ENCODE data around the gene ANKRD34B. TPM values are rescaled to one million over a fixed set of nuclear protein-coding genes. Genes with fewer than 3 reads are reported as not detected.

Gene ANKRD34B
- total RNA-seq, 1 experiment from 2014 or later: not detected

DNA sequence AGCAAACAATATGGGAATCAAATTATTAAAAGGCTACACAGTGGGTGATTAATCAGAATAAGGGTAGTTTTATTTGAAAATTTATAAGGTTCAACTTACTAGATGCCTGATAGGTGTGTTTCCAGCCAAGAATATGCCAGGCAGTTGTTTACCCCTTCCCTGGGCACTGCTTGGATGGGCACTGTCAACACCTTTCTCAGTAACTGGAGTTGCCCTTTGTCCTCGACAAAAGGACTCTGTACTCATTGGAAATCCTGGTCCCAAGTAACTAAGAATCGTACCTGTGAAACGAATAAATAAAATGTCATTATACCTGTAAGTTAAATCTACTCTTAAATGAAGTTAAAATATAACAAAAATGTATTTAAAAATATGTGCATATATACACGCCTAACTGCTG lies 15.0 kb downstream of the ANKRD34B start:
- H3K9ac ChIP-seq (ENCODE audit: low read length): no peak overlapping the region
- no peak overlapping the region for H3K4me2 ChIP-seq (ENCODE audit: low read length)
- ATAC-seq: no peak
- no peaks in the 10 kb centered on the region for H3K27me3 ChIP-seq (ENCODE audit: insufficient read depth, low read length)
- ChIA-PET RAD21 (ENCODE audit: low non-redundant PET in 1 of 2, low total read pairs in 2 of 2, uncharacterized antibody in 2 of 2, unreplicated experiment in 2 of 2) (no interaction called here), CTCF (no interaction called here), POLR2A (no interaction called here)
- H3K27ac ChIP-seq (ENCODE audit: low read depth, low read length): no peak overlapping the region
- H3K36me3 ChIP-seq (ENCODE audit: control insufficient read depth in 1 of 2, insufficient read depth in 2 of 2, low read length in 2 of 2): no peaks in the 10 kb centered on the region
- no peaks in the 10 kb centered on the region for H4K20me1 ChIP-seq (ENCODE audit: insufficient read depth)
- no peak for DNase-seq (ENCODE audit: low read depth, low spot score)
- TF ChIP-seq FOSL1 (IDR thresholded peaks at IDR 0.05; ENCODE audit: low read depth): no peak
- TF ChIP-seq EZH2phosphoT487 (IDR thresholded peaks at IDR 0.05; ENCODE audit: borderline replicate concordance): no peak
- no peak for TF ChIP-seq TCF7L2 (IDR thresholded peaks at IDR 0.05; ENCODE audit: borderline replicate concordance, extremely low read depth, insufficient read depth, insufficient read length)
- TF ChIP-seq, protein P1, sequence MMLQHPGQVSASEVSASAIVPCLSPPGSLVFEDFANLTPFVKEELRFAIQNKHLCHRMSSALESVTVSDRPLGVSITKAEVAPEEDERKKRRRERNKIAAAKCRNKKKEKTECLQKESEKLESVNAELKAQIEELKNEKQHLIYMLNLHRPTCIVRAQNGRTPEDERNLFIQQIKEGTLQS (IDR thresholded peaks at IDR 0.05): no peak
- H3K9me3 ChIP-seq (ENCODE audit: control insufficient read depth in 1 of 2, insufficient read depth in 1 of 2, low read depth in 1 of 2, low read length in 2 of 2): no peaks in the 10 kb centered on the region
- H3K79me2 ChIP-seq (ENCODE audit: insufficient read depth, low read length): no peaks in the 10 kb centered on the region
- no peaks in the 10 kb centered on the region for H3K4me1 ChIP-seq (ENCODE audit: control insufficient read depth in 1 of 2, insufficient read depth in 2 of 2, low read length in 2 of 2)
- H3K4me3 ChIP-seq (replicated peaks in 1 of 2; ENCODE audit: low read depth in 1 of 2, low read length in 2 of 2): no peak overlapping the region
- H3K9me2 ChIP-seq (ENCODE audit: insufficient read depth): no peaks in the 10 kb centered on the region
- no TSS peak for BruUV-seq (replicated peaks)
- intact Hi-C loops (cut with micrococcal nuclease): no loop called here
- H2AFZ ChIP-seq (ENCODE audit: low read depth, low read length, poor library complexity, severe bottlenecking): no peak overlapping the region

DNA sequence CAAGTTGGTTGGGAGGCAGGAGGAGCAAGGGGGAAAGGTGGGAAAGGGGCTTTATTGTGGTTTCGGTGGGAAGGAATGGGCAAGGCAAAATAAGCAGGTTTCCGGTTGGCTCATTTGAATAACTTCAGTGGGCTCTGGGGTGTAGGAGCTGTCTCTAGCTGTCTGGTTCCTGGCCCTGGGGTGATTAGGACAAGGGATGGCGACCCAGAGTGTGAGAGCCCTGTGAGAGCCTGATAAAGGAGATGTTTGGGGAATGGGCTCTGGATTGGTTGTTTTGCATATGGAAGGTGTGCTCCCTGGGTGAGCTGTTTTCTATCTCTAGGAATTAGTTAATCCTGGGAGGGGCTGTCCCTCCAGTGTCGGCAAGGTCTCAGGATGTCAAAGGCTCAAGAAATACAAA lies 15.4 kb downstream of the ANKRD34B start:
- H4K20me1 ChIP-seq (ENCODE audit: insufficient read depth): no peaks in the 10 kb centered on the region
- no TSS peak for BruUV-seq (replicated peaks)
- ATAC-seq (no peak), DNase-seq (ENCODE audit: low read depth, low spot score) (no peak)
- H3K4me2 ChIP-seq (ENCODE audit: low read length): no peak overlapping the region
- intact Hi-C loops (cut with micrococcal nuclease): no loop called here
- no peaks in the 10 kb centered on the region for H3K79me2 ChIP-seq (ENCODE audit: insufficient read depth, low read length)
- H3K27me3 ChIP-seq (ENCODE audit: insufficient read depth, low read length): no peaks in the 10 kb centered on the region
- H3K9ac ChIP-seq (ENCODE audit: low read length): no peak overlapping the region
- H2AFZ ChIP-seq (ENCODE audit: low read depth, low read length, poor library complexity, severe bottlenecking): no peak overlapping the region
- H3K9me2 ChIP-seq (ENCODE audit: insufficient read depth): no peaks in the 10 kb centered on the region
- RAD21 ChIA-PET (ENCODE audit: low non-redundant PET in 1 of 2, low total read pairs in 2 of 2, uncharacterized antibody in 2 of 2, unreplicated experiment in 2 of 2): no interaction called here
- H3K36me3 ChIP-seq (ENCODE audit: control insufficient read depth in 1 of 2, insufficient read depth in 2 of 2, low read length in 2 of 2): no peaks in the 10 kb centered on the region
- CTCF ChIA-PET: no interaction called here
- no peaks in the 10 kb centered on the region for H3K4me1 ChIP-seq (ENCODE audit: control insufficient read depth in 1 of 2, insufficient read depth in 2 of 2, low read length in 2 of 2)
- H3K27ac ChIP-seq (ENCODE audit: low read depth, low read length): no peak overlapping the region
- POLR2A ChIA-PET: no interaction called here
- no peak for TF ChIP-seq POLR2AphosphoS5 (IDR thresholded peaks at IDR 0.05; ENCODE audit: low read depth, low read length)
- no peak for TF ChIP-seq TCF7L2 (IDR thresholded peaks at IDR 0.05; ENCODE audit: borderline replicate concordance, extremely low read depth, insufficient read depth, insufficient read length)
- no peak for TF ChIP-seq RAD21 (IDR thresholded peaks at IDR 0.05; ENCODE audit: low read depth)
- TF ChIP-seq, protein P1 (IDR thresholded peaks at IDR 0.05): no peak
- TF ChIP-seq, protein P2, sequence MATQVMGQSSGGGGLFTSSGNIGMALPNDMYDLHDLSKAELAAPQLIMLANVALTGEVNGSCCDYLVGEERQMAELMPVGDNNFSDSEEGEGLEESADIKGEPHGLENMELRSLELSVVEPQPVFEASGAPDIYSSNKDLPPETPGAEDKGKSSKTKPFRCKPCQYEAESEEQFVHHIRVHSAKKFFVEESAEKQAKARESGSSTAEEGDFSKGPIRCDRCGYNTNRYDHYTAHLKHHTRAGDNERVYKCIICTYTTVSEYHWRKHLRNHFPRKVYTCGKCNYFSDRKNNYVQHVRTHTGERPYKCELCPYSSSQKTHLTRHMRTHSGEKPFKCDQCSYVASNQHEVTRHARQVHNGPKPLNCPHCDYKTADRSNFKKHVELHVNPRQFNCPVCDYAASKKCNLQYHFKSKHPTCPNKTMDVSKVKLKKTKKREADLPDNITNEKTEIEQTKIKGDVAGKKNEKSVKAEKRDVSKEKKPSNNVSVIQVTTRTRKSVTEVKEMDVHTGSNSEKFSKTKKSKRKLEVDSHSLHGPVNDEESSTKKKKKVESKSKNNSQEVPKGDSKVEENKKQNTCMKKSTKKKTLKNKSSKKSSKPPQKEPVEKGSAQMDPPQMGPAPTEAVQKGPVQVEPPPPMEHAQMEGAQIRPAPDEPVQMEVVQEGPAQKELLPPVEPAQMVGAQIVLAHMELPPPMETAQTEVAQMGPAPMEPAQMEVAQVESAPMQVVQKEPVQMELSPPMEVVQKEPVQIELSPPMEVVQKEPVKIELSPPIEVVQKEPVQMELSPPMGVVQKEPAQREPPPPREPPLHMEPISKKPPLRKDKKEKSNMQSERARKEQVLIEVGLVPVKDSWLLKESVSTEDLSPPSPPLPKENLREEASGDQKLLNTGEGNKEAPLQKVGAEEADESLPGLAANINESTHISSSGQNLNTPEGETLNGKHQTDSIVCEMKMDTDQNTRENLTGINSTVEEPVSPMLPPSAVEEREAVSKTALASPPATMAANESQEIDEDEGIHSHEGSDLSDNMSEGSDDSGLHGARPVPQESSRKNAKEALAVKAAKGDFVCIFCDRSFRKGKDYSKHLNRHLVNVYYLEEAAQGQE (IDR thresholded peaks at IDR 0.05; ENCODE audit: low read depth): no peak
- no peak for TF ChIP-seq SRF (IDR thresholded peaks at IDR 0.05; ENCODE audit: low read depth)
- TF ChIP-seq POLR2A (IDR thresholded peaks at IDR 0.05; ENCODE audit: borderline replicate concordance, extremely low read depth, insufficient read depth, insufficient read length): no peak
- no peak for TF ChIP-seq EGR1 (IDR thresholded peaks at IDR 0.05; ENCODE audit: low read depth)
- no peak for TF ChIP-seq SIN3A (IDR thresholded peaks at IDR 0.05; ENCODE audit: low read depth)
- no peak for TF ChIP-seq YY1 (IDR thresholded peaks at IDR 0.05; ENCODE audit: extremely low read depth, insufficient replicate concordance, low read depth, low read length)
- TF ChIP-seq, protein P3, sequence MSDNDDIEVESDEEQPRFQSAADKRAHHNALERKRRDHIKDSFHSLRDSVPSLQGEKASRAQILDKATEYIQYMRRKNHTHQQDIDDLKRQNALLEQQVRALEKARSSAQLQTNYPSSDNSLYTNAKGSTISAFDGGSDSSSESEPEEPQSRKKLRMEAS (IDR thresholded peaks at IDR 0.05): no peak
- no peaks in the 10 kb centered on the region for H3K9me3 ChIP-seq (ENCODE audit: control insufficient read depth in 1 of 2, insufficient read depth in 1 of 2, low read depth in 1 of 2, low read length in 2 of 2)
- H3K4me3 ChIP-seq (replicated peaks in 1 of 2; ENCODE audit: low read depth in 1 of 2, low read length in 2 of 2): no peak overlapping the region

All from HCT116 (cell line).